Endothelial cell of umbilical vein (primary cell): ENCODE results near the gene PDHA2. TPM values are rescaled to one million over a fixed set of nuclear protein-coding genes. Genes with fewer than 3 reads are reported as not detected.

Experiments used
- BruUV-seq: library from RNA; stranded (reverse); fragments of 400-500 nt; replicated peaks from 2 replicates; lab custom pipeline; 2021; lab: Mats Ljungman, UMichigan
- CTCF ChIA-PET: fragments of 300-600, 350-600 bp; sonication (Branson Sonifier 250); formaldehyde crosslinking; loops from one replicate; lab custom pipeline; 2021; ENCODE audit warnings: antibody characterized with exemption, inconsistent platforms; lab: Charles Lee
- POLR2A ChIA-PET: fragments of 300-600, 350-600 bp; sonication (Branson Sonifier 250); formaldehyde crosslinking; loops from one replicate; lab custom pipeline; 2021; ENCODE audit warnings: antibody characterized with exemption, inconsistent platforms; lab: Charles Lee
- DNase-seq: peaks from one replicate; pipeline ENCODE4 v3.0.0-alpha.2; 2011; ENCODE audit warnings: low read depth, low spot score
- FAIRE-seq: peaks from 2 replicates; lab custom pipeline; 2011; peaks lifted over from hg19 to GRCh38; lab: Jason Lieb, UNC
- H2AFZ ChIP-seq: 2 replicates; pipeline ENCODE4 v1.6.0; 2012; ENCODE audit warnings: low read depth, low read length, control low read depth, inconsistent platforms
- H3K27ac ChIP-seq: 2 replicates; pipeline ENCODE4 v1.5.1; 2011; ENCODE audit warnings: low read depth, mild to moderate bottlenecking, control low read depth, low read length, moderate library complexity; ENCODE audit not compliant: insufficient read depth
- H3K27me3 ChIP-seq, 2 experiments: 2 replicates each; pipeline versions ENCODE4 v1.6.0 to v1.6.1; 2011; ENCODE audit warnings: low read length in 2 of 2, mixed read lengths in 1 of 2; ENCODE audit not compliant: control insufficient read depth in 2 of 2, insufficient read depth in 2 of 2
- H3K36me3 ChIP-seq, 2 experiments: 2 replicates in 1 of 2; 3 replicates in 1 of 2; pipeline ENCODE4 v1.5.1; 2011; ENCODE audit warnings: low read length in 2 of 2, mild to moderate bottlenecking in 1 of 2, moderate library complexity in 1 of 2; ENCODE audit not compliant: control insufficient read depth in 2 of 2, insufficient read depth in 2 of 2; ENCODE audit errors: extremely low read depth in 1 of 2
- H3K4me1 ChIP-seq: 3 replicates; pipeline ENCODE4 v1.5.1; 2011; ENCODE audit warnings: mild to moderate bottlenecking, low read length; ENCODE audit not compliant: control insufficient read depth, insufficient read depth; ENCODE audit errors: extremely low read depth
- H3K4me2 ChIP-seq: 2 replicates; pipeline ENCODE4 v1.6.1; 2011; ENCODE audit warnings: low read length, control low read depth, mixed read lengths; ENCODE audit not compliant: insufficient read depth
- H3K4me3 ChIP-seq, 3 experiments: fragments of 200-600 bp in 1 of 3; sonication (generic), shearing (Covaris generic) in 1 of 3; replicated peaks in 1 of 3; 2 replicates each; pipeline ENCODE4 v1.5.1; 2011 to 2016; ENCODE audit warnings: control low read depth in 3 of 3, low read length in 3 of 3, mild to moderate bottlenecking in 2 of 3, inconsistent platforms in 1 of 3, low read depth in 1 of 3, moderate library complexity in 1 of 3; ENCODE audit not compliant: insufficient read depth in 1 of 3
- H3K79me2 ChIP-seq: 2 replicates; pipeline ENCODE4 v1.6.0; 2012; ENCODE audit warnings: low read length, inconsistent platforms; ENCODE audit not compliant: control insufficient read depth, insufficient read depth
- H3K9ac ChIP-seq: replicated peaks from 2 replicates; pipeline ENCODE3; 2011; ENCODE audit warnings: low read length, control low read depth; ENCODE audit not compliant: insufficient read depth; ENCODE audit errors: extremely low read depth
- H3K9me1 ChIP-seq: replicated peaks from 3 replicates; pipeline ENCODE4 v1.6.0; 2011; ENCODE audit warnings: mild to moderate bottlenecking, low read length; ENCODE audit not compliant: control insufficient read depth, insufficient read depth; ENCODE audit errors: extremely low read depth
- H3K9me3 ChIP-seq: replicated peaks from 2 replicates; pipeline ENCODE4 v1.5.1; 2012; ENCODE audit warnings: low read length, inconsistent platforms; ENCODE audit not compliant: control insufficient read depth, insufficient read depth
- H4K20me1 ChIP-seq: replicated peaks from 2 replicates; pipeline ENCODE3; 2011; ENCODE audit warnings: mild to moderate bottlenecking, low read length; ENCODE audit not compliant: control insufficient read depth, insufficient read depth; ENCODE audit errors: extremely low read depth
- EZH2 ChIP-seq: IDR thresholded peaks from 2 replicates; pipeline ENCODE4 v1.6.1; 2012; ENCODE audit warnings: borderline replicate concordance, low read depth, mild to moderate bottlenecking, moderate library complexity, low read length, inconsistent platforms; ENCODE audit not compliant: severe bottlenecking
- FOS ChIP-seq: IDR thresholded peaks from 2 replicates; pipeline ENCODE4 v1.6.1; 2011; ENCODE audit warnings: mild to moderate bottlenecking, low read length, moderate library complexity, borderline replicate concordance; ENCODE audit not compliant: insufficient read depth
- GATA2 ChIP-seq: IDR thresholded peaks from 2 replicates; pipeline ENCODE4 v1.7.0; 2011; ENCODE audit warnings: low read depth, mild to moderate bottlenecking, moderate library complexity, mixed read lengths, low read length; ENCODE audit not compliant: insufficient read length, insufficient read depth
- JUN ChIP-seq: IDR thresholded peaks from 2 replicates; pipeline ENCODE4 v1.6.1; 2011; ENCODE audit warnings: borderline replicate concordance, low read depth; ENCODE audit not compliant: insufficient read length, insufficient read depth
- MAX ChIP-seq: IDR thresholded peaks from 2 replicates; pipeline ENCODE4 v1.6.1; 2011; ENCODE audit not compliant: insufficient read depth, insufficient read length
- MYC ChIP-seq: IDR thresholded peaks from one replicate; pipeline ENCODE4 v1.6.1; 2011; ENCODE audit warnings: mild to moderate bottlenecking, low read depth, low read length
- POLR2A ChIP-seq: IDR thresholded peaks from 2 replicates; pipeline ENCODE4 v1.6.1; 2012; ENCODE audit warnings: low read depth, mild to moderate bottlenecking, control low read depth, low read length
- POLR2AphosphoS5 ChIP-seq: IDR thresholded peaks from 2 replicates; pipeline ENCODE4 v1.6.1; 2012; ENCODE audit warnings: low read depth, mild to moderate bottlenecking, control low read depth, low read length, moderate library complexity; ENCODE audit not compliant: insufficient read depth
- dilution Hi-C: fragments of 300-500 bp; cut with MboI; formaldehyde crosslinking; loops from one replicate; pipeline ENCODE4 v1.15.0; 2019; ENCODE audit warnings: low sequenced_read_pairs; ENCODE audit not compliant: extremely low pct_ligation_motif_present
- intact Hi-C: fragments of 100-400 bp; cut with micrococcal nuclease; formaldehyde crosslinking; loops from one replicate; pipeline ENCODE4 v1.10.0; 2022
- polyA plus RNA-seq, 4 experiments: library from polyadenylated mRNA; depleted of rRNA in 3 of 4; stranded (reverse) in 3 of 4; unstranded in 1 of 4; fragments of >200 nt; gene quantifications; 2 replicates each; pipeline versions ENCODE4 v1.2.1 to v1.2.3, GENCODE V29; 2011 to 2012; ENCODE audit warnings: missing spikeins in 1 of 4
- total RNA-seq: library from RNA; stranded (reverse); gene quantifications from 2 replicates; pipeline ENCODE4 v1.2.3, GENCODE V29; 2021
- TF ChIP-seq, protein P1 (sequence below), 2 donors: IDR thresholded peaks; 1 replicate in 1 of 2; 2 replicates in 1 of 2; pipeline ENCODE4 v1.5.1; 2011; ENCODE audit warnings: low read length in 2 of 2, mild to moderate bottlenecking in 2 of 2, moderate library complexity in 2 of 2, control low read depth in 1 of 2, inconsistent platforms in 1 of 2, low read depth in 1 of 2; ENCODE audit not compliant: insufficient read depth in 1 of 2; ENCODE audit errors: extremely low read depth in 1 of 2

The PDHA2 gene
- total and polyA plus RNA-seq, 2 donors (not counting 3 experiments of a cell fraction or from before 2014, with no cell fraction given) = not detected

- intact Hi-C loops (no loop called here), dilution Hi-C loops (no loop called here)
- Histone ChIP-seq H3K4me1 (no peaks in the 10 kb centered on the region), H3K9me3 (no peaks in the 10 kb centered on the region), H3K36me3 (no peaks in the 10 kb centered on the region), H3K9me1 (no peaks in the 10 kb centered on the region), H4K20me1 (no peaks in the 10 kb centered on the region), H3K79me2 (no peaks in the 10 kb centered on the region), H3K4me3 (no peak overlapping the region), H3K27me3 (no peaks in the 10 kb centered on the region), H3K27ac (no peak overlapping the region), H2AFZ (no peak overlapping the region), H3K9ac (no peak overlapping the region), H3K4me2 (no peak overlapping the region)
- ChIA-PET CTCF (interaction anchor here (1.0 kb wide), 1 partner anchor 15 kb away, joined by 3 read pairs; no protein-coding TSS in a partner anchor), POLR2A (no interaction called here)
- DNase-seq (no peak), FAIRE-seq (no peak)
- TF ChIP-seq EZH2 (no peak), POLR2A (no peak)
- TF ChIP-seq, protein P1, sequence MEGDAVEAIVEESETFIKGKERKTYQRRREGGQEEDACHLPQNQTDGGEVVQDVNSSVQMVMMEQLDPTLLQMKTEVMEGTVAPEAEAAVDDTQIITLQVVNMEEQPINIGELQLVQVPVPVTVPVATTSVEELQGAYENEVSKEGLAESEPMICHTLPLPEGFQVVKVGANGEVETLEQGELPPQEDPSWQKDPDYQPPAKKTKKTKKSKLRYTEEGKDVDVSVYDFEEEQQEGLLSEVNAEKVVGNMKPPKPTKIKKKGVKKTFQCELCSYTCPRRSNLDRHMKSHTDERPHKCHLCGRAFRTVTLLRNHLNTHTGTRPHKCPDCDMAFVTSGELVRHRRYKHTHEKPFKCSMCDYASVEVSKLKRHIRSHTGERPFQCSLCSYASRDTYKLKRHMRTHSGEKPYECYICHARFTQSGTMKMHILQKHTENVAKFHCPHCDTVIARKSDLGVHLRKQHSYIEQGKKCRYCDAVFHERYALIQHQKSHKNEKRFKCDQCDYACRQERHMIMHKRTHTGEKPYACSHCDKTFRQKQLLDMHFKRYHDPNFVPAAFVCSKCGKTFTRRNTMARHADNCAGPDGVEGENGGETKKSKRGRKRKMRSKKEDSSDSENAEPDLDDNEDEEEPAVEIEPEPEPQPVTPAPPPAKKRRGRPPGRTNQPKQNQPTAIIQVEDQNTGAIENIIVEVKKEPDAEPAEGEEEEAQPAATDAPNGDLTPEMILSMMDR (IDR thresholded peaks at IDR 0.05; ENCODE audit: extremely low read depth in 1 of 2, insufficient read depth in 1 of 2, low read depth in 1 of 2, low read length in 2 of 2) = no peak
- BruUV-seq = no TSS peak
These were observed 18.0 kb upstream of the PDHA2 start for GRCh38 chr4:95821867-95822266.

DNA sequence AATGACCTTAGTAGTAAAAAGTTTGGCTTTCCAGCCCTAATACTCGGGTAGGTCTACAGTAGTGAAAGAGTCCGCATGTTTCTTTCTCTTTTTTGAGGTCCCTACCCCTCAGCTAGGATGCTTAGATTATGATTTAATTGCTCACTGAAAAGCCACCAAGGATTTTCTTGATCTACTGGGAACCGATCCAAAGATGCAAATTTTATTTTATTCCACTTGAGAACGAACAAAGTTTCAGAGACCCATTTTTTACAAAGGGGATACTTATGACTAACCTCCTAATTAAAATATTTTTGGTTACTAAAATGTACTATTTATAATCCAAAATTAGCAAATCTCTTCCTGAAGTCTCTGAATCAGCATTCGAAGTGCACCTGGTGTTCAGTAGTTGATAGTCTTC lies 14.3 kb upstream of the PDHA2 start:
- Histone ChIP-seq H3K9me1 (no peaks in the 10 kb centered on the region), H3K4me1 (no peaks in the 10 kb centered on the region), H2AFZ (no peak overlapping the region), H3K27ac (no peak overlapping the region), H3K27me3 (no peaks in the 10 kb centered on the region), H3K9me3 (no peaks in the 10 kb centered on the region), H3K4me2 (no peak overlapping the region), H3K4me3 (no peak overlapping the region), H3K9ac (no peak overlapping the region), H3K36me3 (no peaks in the 10 kb centered on the region), H4K20me1 (no peaks in the 10 kb centered on the region), H3K79me2 (no peaks in the 10 kb centered on the region)
- DNase-seq (no peak), FAIRE-seq (no peak)
- no peak for TF ChIP-seq POLR2AphosphoS5
- no peak for TF ChIP-seq JUN
- TF ChIP-seq FOS = no peak
- TF ChIP-seq, protein P1 (IDR thresholded peaks at IDR 0.05; ENCODE audit: extremely low read depth in 1 of 2, insufficient read depth in 1 of 2, low read depth in 1 of 2, low read length in 2 of 2) = no peak
- TF ChIP-seq MAX = no peak
- no peak for TF ChIP-seq MYC
- no peak for TF ChIP-seq POLR2A
- no peak for TF ChIP-seq GATA2
- TF ChIP-seq EZH2 = no peak
- ChIA-PET CTCF (no interaction called here), POLR2A (no interaction called here)
- intact Hi-C loops = no loop called here
- dilution Hi-C loops = no loop called here
- BruUV-seq = no TSS peak
